GM12801 (cell line): ENCODE measurements around the gene WNT1.

Experiments used
- TF ChIP-seq, protein P1 (sequence below): IDR thresholded peaks from one replicate; pipeline ENCODE4 v1.5.1; 2011; ENCODE audit warnings: control low read depth; ENCODE audit not compliant: insufficient read length; ENCODE audit errors: extremely low read depth

Gene WNT1

GRCh38 chr12:49000346-49000745, 22.2 kb downstream of the WNT1 start:
- TF ChIP-seq, protein P1, sequence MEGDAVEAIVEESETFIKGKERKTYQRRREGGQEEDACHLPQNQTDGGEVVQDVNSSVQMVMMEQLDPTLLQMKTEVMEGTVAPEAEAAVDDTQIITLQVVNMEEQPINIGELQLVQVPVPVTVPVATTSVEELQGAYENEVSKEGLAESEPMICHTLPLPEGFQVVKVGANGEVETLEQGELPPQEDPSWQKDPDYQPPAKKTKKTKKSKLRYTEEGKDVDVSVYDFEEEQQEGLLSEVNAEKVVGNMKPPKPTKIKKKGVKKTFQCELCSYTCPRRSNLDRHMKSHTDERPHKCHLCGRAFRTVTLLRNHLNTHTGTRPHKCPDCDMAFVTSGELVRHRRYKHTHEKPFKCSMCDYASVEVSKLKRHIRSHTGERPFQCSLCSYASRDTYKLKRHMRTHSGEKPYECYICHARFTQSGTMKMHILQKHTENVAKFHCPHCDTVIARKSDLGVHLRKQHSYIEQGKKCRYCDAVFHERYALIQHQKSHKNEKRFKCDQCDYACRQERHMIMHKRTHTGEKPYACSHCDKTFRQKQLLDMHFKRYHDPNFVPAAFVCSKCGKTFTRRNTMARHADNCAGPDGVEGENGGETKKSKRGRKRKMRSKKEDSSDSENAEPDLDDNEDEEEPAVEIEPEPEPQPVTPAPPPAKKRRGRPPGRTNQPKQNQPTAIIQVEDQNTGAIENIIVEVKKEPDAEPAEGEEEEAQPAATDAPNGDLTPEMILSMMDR: no peak

GRCh38 chr12:49008943-49009342, 30.8 kb downstream of the WNT1 start:
- TF ChIP-seq, protein P1: no peak

DNA sequence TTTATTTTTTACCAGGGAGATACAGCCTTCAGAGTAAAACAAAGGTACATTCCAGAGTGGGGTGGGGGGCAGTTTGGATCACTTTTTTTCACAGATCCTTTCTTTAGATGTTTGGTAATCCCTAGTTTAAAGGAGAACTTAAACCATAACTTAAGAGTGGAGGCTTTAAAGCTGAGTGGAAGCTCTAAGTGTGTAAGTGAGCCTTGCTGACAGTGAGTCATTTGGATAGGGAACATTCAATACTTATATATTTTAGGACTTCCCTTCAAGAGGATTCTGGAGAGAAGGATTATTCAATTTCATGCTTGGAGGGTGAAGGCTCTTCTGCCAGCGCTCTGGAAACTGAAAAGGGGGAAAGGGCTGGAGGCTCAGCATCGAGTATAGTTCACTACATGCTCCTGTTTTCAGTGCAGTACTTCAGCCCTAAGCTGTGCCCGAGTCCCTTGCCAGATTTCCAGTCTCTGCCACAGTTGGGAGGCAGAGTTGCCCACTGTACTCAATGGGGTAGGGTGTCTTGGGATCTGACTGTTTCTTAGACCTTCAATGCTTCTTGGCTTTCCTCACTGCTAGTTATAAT, 32.1 kb downstream of the WNT1 start:
- TF ChIP-seq, protein P1: no peak

DNA sequence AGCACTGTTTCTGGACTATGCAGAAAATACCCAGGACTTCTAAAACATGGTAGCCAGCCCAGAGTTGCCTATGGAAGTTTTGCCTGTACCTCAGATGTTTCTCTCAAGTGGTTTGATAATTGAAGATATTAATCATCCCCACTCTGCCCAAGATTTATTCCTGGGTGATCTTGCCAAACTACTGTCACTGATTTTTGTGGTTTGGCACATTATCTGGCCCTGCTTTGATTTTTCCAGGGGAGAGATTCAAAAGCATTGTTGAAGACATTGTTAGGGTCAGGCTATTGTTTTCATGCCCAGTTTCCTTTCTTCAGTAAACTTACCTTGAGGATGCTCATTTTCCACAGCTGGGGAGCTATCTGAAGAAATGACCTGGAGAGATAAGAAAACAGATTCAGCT, 34.6 kb downstream of the WNT1 start:
- TF ChIP-seq, protein P1: no peak

DNA sequence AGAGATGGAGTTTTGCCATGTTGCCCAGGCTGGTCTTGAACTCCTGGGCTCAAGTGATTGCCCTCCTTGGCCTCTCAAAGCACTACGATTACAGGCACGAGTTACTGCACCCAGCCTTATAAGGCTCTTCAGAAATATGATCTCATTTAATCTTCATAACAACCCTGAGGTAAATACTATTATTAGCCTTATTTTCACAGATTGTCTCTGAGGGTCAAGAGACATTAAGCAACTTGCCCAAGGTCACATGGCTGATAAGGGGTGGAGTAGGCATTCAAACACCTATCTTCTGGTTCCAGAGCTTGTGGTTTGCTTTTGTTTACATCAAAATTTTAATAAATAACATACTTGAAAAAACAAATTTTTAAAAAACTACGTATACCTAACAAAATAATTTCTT, 35.3 kb downstream of the WNT1 start:
- TF ChIP-seq, protein P1: no peak

GRCh38 chr12:49014547-49014946, 36.4 kb downstream of the WNT1 start:
- TF ChIP-seq, protein P1: no peak

- TF ChIP-seq, protein P1: no peak
Measured at GRCh38 chr12:49015196-49015595, 37.1 kb downstream of the WNT1 start.

GRCh38 chr12:49017891-49018260, 39.8 kb downstream of the WNT1 start:
- TF ChIP-seq, protein P1: no peak
